Hepatocyte (in vitro differentiated cells): ENCODE results near the gene BAIAP3. TPM values are rescaled to one million over a fixed set of nuclear protein-coding genes. Genes with fewer than 3 reads are reported as not detected.

Experiments used
- DNase-seq: peaks from one replicate; pipeline ENCODE4 v3.0.0-alpha.2; 2016; ENCODE audit warnings: low spot score
- H2AFZ ChIP-seq: fragments of 200-600 bp; sonication (generic); 2 replicates; pipeline ENCODE4 v1.6.0; 2016; ENCODE audit warnings: antibody characterized with exemption, mild to moderate bottlenecking
- H3K27ac ChIP-seq: fragments of 200-600 bp; sonication (generic); 2 replicates; pipeline ENCODE4 v1.5.1; 2016; ENCODE audit warnings: mild to moderate bottlenecking
- H3K27me3 ChIP-seq: fragments of 200-600 bp; sonication (generic); 2 replicates; pipeline ENCODE4 v1.6.1; 2016
- H3K36me3 ChIP-seq: fragments of 200-600 bp; sonication (generic); replicated peaks from 2 replicates; pipeline ENCODE4 v1.5.1; 2016; ENCODE audit warnings: low read depth; ENCODE audit not compliant: insufficient read depth
- H3K4me1 ChIP-seq: fragments of 200-600 bp; sonication (generic); 2 replicates; pipeline ENCODE4 v1.5.1; 2016; ENCODE audit warnings: mild to moderate bottlenecking, moderate library complexity; ENCODE audit not compliant: insufficient read depth
- H3K4me2 ChIP-seq: fragments of 200-600 bp; sonication (generic); 2 replicates; pipeline ENCODE4 v1.6.0; 2016
- H3K4me3 ChIP-seq: fragments of 200-600 bp; sonication (generic); 2 replicates; pipeline ENCODE4 v1.5.1; 2016; ENCODE audit warnings: mild to moderate bottlenecking
- H3K79me2 ChIP-seq: fragments of 200-600 bp; sonication (generic); 2 replicates; pipeline ENCODE4 v1.6.0; 2017; ENCODE audit warnings: mild to moderate bottlenecking
- H3K9me2 ChIP-seq: fragments of 200-600 bp; sonication (generic); replicated peaks from 2 replicates; pipeline ENCODE4 v1.6.0; 2017; ENCODE audit warnings: mild to moderate bottlenecking; ENCODE audit not compliant: insufficient read depth
- H3K9me3 ChIP-seq: fragments of 200-600 bp; sonication (generic); 2 replicates; pipeline ENCODE4 v1.5.1; 2016; ENCODE audit warnings: low read depth, mild to moderate bottlenecking
- H4K20me1 ChIP-seq: fragments of 200-600 bp; sonication (generic); 2 replicates; pipeline ENCODE4 v1.6.0; 2016; ENCODE audit warnings: mild to moderate bottlenecking; ENCODE audit not compliant: insufficient read depth, poor library complexity, severe bottlenecking
- EZH2 ChIP-seq: fragments of 200-600 bp; sonication (generic); IDR thresholded peaks from 2 replicates; pipeline ENCODE4 v1.6.1; 2016; ENCODE audit warnings: antibody characterized with exemption, mild to moderate bottlenecking, borderline replicate concordance
- EZH2phosphoT487 ChIP-seq: fragments of 200-600 bp; sonication (generic); IDR thresholded peaks from one replicate; pipeline ENCODE4 v1.6.1; 2018; ENCODE audit warnings: antibody characterized with exemption, mild to moderate bottlenecking, low read depth, moderate library complexity; ENCODE audit not compliant: unreplicated experiment, severe bottlenecking
- WGBS: methylation state at CpG from one replicate; pipeline ENCODE4 v1.1.6; 2016; ENCODE audit warnings: low lambda C conversion rate; ENCODE audit errors: missing lambda C conversion rate; 5-methylcytosine and 5-hydroxymethylcytosine counted together
- polyA plus RNA-seq: library from polyadenylated mRNA; unstranded; fragments of >200 nt; fragmentation: Nextera tagmentation; extraction: Ambion mirVana; gene quantifications from 2 replicates; pipeline ENCODE4 v1.2.1, GENCODE V29; 2016
- total RNA-seq: library from RNA; depleted of rRNA; stranded (reverse); fragments of >200 nt; gene quantifications from 2 replicates; pipeline ENCODE4 v1.2.3, GENCODE V29; 2014
- TF ChIP-seq, protein P1 (sequence below): fragments of 200-600 bp; sonication (generic); IDR thresholded peaks from 2 replicates; pipeline ENCODE4 v1.5.1; 2016; ENCODE audit warnings: antibody characterized with exemption, mild to moderate bottlenecking; ENCODE audit not compliant: poor library complexity

Gene BAIAP3
- total and polyA plus RNA-seq, 2 experiments from 2014 or later = 2.4 to 3.0 TPM

DNA sequence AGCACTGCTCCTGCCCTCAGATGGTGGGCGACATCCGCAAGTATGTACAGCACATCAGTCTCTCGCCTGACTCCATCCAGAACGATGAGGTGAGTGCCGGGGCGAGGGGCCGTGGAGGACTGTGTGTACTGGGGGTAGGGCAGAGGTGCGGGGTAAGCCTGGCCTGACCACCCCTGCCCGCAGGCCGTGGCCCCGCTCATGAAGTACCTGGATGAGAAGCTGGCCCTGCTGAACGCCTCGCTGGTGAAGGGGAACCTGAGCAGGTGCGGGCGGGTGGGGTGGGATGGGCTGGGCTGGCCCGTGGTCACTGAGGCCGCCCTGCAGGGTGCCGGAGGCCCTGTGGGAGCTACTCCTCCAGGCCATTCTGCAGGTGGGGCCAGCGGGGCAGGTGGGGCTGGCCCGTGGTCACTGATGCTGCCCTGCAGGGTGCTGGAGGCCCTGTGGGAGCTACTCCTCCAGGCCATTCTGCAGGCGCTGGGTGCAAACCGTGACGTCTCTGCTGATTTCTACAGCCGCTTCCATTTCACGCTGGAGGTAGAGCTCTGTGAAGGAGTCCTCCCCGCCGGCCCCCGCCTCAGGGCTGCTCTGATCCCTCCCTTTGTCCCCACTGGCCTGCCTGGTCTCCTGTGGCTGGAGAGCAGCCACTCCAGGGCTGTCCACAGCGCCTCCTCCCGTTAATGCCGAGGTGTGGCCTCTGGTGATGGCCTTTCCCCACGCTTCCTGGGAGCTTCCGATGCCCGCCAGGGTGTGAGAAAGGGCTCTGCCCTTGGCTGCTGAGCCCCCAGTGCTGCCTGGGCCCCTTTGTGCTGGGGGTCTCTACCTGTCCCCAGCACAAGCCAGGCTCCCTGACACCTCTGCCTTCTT is 13.2 kb downstream of the BAIAP3 start:
- Histone ChIP-seq H3K4me3 (no peak overlapping the region), H3K9me2 (no peaks in the 10 kb centered on the region), H3K27ac (no peak overlapping the region), H4K20me1 (no peaks in the 10 kb centered on the region), H3K36me3 (no peaks in the 10 kb centered on the region), H2AFZ (no peak overlapping the region), H3K27me3 (no peaks in the 10 kb centered on the region), H3K4me2 (no peak overlapping the region), H3K79me2 (peaks cover 14% of the 10 kb centered on the region), H3K9me3 (no peaks in the 10 kb centered on the region), H3K4me1 (no peaks in the 10 kb centered on the region)
- no peak for DNase-seq
- 86% methylated on average over 24 of the region's 34 CpGs for WGBS
- TF ChIP-seq EZH2 (no peak), EZH2phosphoT487 (no peak)
- TF ChIP-seq, protein P1, sequence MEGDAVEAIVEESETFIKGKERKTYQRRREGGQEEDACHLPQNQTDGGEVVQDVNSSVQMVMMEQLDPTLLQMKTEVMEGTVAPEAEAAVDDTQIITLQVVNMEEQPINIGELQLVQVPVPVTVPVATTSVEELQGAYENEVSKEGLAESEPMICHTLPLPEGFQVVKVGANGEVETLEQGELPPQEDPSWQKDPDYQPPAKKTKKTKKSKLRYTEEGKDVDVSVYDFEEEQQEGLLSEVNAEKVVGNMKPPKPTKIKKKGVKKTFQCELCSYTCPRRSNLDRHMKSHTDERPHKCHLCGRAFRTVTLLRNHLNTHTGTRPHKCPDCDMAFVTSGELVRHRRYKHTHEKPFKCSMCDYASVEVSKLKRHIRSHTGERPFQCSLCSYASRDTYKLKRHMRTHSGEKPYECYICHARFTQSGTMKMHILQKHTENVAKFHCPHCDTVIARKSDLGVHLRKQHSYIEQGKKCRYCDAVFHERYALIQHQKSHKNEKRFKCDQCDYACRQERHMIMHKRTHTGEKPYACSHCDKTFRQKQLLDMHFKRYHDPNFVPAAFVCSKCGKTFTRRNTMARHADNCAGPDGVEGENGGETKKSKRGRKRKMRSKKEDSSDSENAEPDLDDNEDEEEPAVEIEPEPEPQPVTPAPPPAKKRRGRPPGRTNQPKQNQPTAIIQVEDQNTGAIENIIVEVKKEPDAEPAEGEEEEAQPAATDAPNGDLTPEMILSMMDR = no peak

DNA sequence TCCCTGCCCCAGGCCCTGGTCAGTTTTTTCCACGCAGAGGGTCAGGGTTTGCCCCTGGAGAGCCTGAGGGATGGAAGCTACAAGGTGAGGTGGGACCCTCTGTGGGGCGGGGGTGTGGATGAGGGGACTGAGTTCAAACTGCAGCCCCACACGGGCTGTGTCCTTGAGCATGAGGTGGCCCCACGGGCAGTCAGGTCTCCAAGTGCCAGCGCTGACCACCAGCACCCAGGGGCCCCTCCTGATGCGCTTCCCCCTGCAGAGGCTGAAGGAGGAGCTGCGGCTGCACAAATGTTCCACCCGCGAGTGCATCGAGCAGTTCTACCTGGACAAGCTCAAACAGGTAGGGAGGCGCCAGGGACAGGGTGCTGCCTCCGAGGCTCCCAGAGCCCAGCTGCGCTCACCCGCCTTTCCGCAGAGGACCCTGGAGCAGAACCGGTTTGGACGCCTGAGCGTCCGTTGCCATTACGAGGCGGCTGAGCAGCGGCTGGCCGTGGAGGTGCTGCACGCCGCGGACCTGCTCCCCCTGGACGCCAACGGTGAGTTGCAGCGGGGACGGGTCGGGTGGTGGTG is 13.9 kb downstream of the BAIAP3 start:
- H4K20me1 ChIP-seq = no peaks in the 10 kb centered on the region
- H3K36me3 ChIP-seq = no peaks in the 10 kb centered on the region
- DNase-seq = no peak
- H3K4me1 ChIP-seq = no peaks in the 10 kb centered on the region
- TF ChIP-seq EZH2 = no peak
- TF ChIP-seq EZH2phosphoT487 = no peak
- TF ChIP-seq, protein P1 = no peak
- H3K27me3 ChIP-seq = no peaks in the 10 kb centered on the region
- no peak overlapping the region for H3K4me2 ChIP-seq
- no peak overlapping the region for H2AFZ ChIP-seq
- no peak overlapping the region for H3K27ac ChIP-seq
- peaks cover 19% of the 10 kb centered on the region for H3K79me2 ChIP-seq
- H3K9me2 ChIP-seq = no peaks in the 10 kb centered on the region
- WGBS = 93% methylated on average over 26 of the region's 31 CpGs
- no peak overlapping the region for H3K4me3 ChIP-seq
- no peaks in the 10 kb centered on the region for H3K9me3 ChIP-seq

DNA sequence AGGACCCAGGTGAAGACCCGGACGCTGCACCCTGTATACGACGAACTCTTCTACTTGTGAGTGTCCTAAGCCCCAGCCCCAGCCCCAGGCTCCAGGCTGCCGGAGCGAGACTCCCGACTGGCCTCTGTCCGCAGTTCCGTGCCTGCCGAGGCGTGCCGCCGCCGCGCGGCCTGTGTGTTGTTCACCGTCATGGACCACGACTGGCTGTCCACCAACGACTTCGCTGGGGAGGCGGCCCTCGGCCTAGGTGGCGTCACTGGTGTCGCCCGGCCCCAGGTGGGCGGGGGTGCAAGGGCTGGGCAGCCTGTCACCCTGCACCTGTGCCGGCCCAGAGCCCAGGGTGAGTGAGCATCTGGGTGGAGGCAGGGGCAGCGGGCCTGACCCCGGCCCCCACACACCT is 14.5 kb downstream of the BAIAP3 start:
- H3K79me2 ChIP-seq = peaks cover 25% of the 10 kb centered on the region
- peaks cover 3% of the 10 kb centered on the region for H3K4me1 ChIP-seq
- no peaks in the 10 kb centered on the region for H3K36me3 ChIP-seq
- TF ChIP-seq EZH2 (no peak), EZH2phosphoT487 (no peak)
- TF ChIP-seq, protein P1 = no peak
- no peak overlapping the region for H3K4me3 ChIP-seq
- no peak for DNase-seq
- H3K9me3 ChIP-seq = no peaks in the 10 kb centered on the region
- H4K20me1 ChIP-seq = no peaks in the 10 kb centered on the region
- 98% methylated on average over 21 of the region's 29 CpGs for WGBS
- no peak overlapping the region for H2AFZ ChIP-seq
- no peak overlapping the region for H3K4me2 ChIP-seq
- no peaks in the 10 kb centered on the region for H3K9me2 ChIP-seq
- no peaks in the 10 kb centered on the region for H3K27me3 ChIP-seq
- H3K27ac ChIP-seq = no peak overlapping the region
